ENCODE measurements around the gene LIAS. TPM values are rescaled to one million over a fixed set of nuclear protein-coding genes. Genes with fewer than 3 reads are reported as not detected.
"Not testable (repeated sequence)": the region's sequence is repeated elsewhere in the genome, so short reads cannot be mapped to it uniquely, and the experiment has no call there.

Gene LIAS
- total RNA-seq, 1 donor, result 6.9 TPM

GRCh38 chr4:39498727-39499020, 39.8 kb downstream of the LIAS start:
- H3K4me3 ChIP-seq (ENCODE audit: low read depth, low read length), result no peak overlapping the region
- no peak for DNase-seq (ENCODE audit: low read depth)
- no peak for TF ChIP-seq CTCF (IDR thresholded peaks at IDR 0.05; ENCODE audit: insufficient read depth, low read depth, low read length)

GRCh38 chr4:39502019-39502663, 43.3 kb downstream of the LIAS start:
- peak; percentile 36 for DNase-seq (ENCODE audit: low read depth)
- TF ChIP-seq CTCF (IDR thresholded peaks at IDR 0.05; ENCODE audit: insufficient read depth, low read depth, low read length), result no peak
- H3K4me3 ChIP-seq (ENCODE audit: low read depth, low read length), result no peak overlapping the region

GRCh38 chr4:39502664-39503035, 43.8 kb downstream of the LIAS start:
- not testable (repeated sequence) for H3K4me3 ChIP-seq (ENCODE audit: low read depth, low read length); DNase-seq (ENCODE audit: low read depth)

GRCh38 chr4:39504538-39504937, 45.7 kb downstream of the LIAS start:
- no peak for TF ChIP-seq CTCF (IDR thresholded peaks at IDR 0.05; ENCODE audit: insufficient read depth, low read depth, low read length)
- no peak for DNase-seq (ENCODE audit: low read depth)
- no peak overlapping the region for H3K4me3 ChIP-seq (ENCODE audit: low read depth, low read length)

- H3K4me3 ChIP-seq (ENCODE audit: low read depth, low read length), result no peak overlapping the region
- DNase-seq (ENCODE audit: low read depth), result no peak
- no peak for TF ChIP-seq CTCF (IDR thresholded peaks at IDR 0.05; ENCODE audit: insufficient read depth, low read depth, low read length)
Observed at GRCh38 chr4:39505581-39505980, 46.7 kb downstream of the LIAS start.

- TF ChIP-seq CTCF (IDR thresholded peaks at IDR 0.05; ENCODE audit: insufficient read depth, low read depth, low read length), result no peak
- no peak overlapping the region for H3K4me3 ChIP-seq (ENCODE audit: low read depth, low read length)
- DNase-seq (ENCODE audit: low read depth), result no peak
Observed at GRCh38 chr4:39510348-39510929, 51.6 kb downstream of the LIAS start.

- not testable (repeated sequence) for H3K4me3 ChIP-seq (ENCODE audit: low read depth, low read length); DNase-seq (ENCODE audit: low read depth)
Observed at GRCh38 chr4:39514266-39514665, 55.4 kb downstream of the LIAS start.

GRCh38 chr4:39514888-39515401, 56.1 kb downstream of the LIAS start:
- no peak overlapping the region for H3K4me3 ChIP-seq (ENCODE audit: low read depth, low read length)
- no peak for TF ChIP-seq CTCF (IDR thresholded peaks at IDR 0.05; ENCODE audit: insufficient read depth, low read depth, low read length)
- peak; percentile 87 for DNase-seq (ENCODE audit: low read depth)

- not testable (repeated sequence) for DNase-seq (ENCODE audit: low read depth); H3K4me3 ChIP-seq (ENCODE audit: low read depth, low read length)
Observed at GRCh38 chr4:39515669-39516401, 57.0 kb downstream of the LIAS start.
